Prostate gland (tissue), 2 donors: ENCODE results near the gene BDP1.
"Not testable (repeated sequence)": the region's sequence is repeated elsewhere in the genome, so short reads cannot be mapped to it uniquely, and the experiment has no call there.

ENCODE experiments used
- POLR2A ChIP-seq: fragments of 450-650 bp; IDR thresholded peaks from one replicate; pipeline ENCODE4 v1.6.1; 2016; ENCODE audit warnings: antibody characterized with exemption, mild to moderate bottlenecking
- POLR2AphosphoS5 ChIP-seq: sonication (generic); formaldehyde crosslinking; IDR thresholded peaks from one replicate; pipeline ENCODE4 v1.6.1; 2017; ENCODE audit warnings: antibody characterized with exemption
- TF ChIP-seq, protein P1 (sequence below), 4 experiments: fragments of 200-600 bp in 2 of 4; fragments of 450-650 bp in 2 of 4; sonication (generic) in 2 of 4; IDR thresholded peaks; 1 replicate in 3 of 4; 2 replicates in 1 of 4; pipeline ENCODE4 v1.5.1; 2016 to 2019; ENCODE audit warnings: antibody characterized with exemption in 4 of 4, mild to moderate bottlenecking in 2 of 4, moderate library complexity in 2 of 4

GRCh38 chr5:71445523-71446152, 9.8 kb upstream of the BDP1 start:
- TF ChIP-seq, protein P1, sequence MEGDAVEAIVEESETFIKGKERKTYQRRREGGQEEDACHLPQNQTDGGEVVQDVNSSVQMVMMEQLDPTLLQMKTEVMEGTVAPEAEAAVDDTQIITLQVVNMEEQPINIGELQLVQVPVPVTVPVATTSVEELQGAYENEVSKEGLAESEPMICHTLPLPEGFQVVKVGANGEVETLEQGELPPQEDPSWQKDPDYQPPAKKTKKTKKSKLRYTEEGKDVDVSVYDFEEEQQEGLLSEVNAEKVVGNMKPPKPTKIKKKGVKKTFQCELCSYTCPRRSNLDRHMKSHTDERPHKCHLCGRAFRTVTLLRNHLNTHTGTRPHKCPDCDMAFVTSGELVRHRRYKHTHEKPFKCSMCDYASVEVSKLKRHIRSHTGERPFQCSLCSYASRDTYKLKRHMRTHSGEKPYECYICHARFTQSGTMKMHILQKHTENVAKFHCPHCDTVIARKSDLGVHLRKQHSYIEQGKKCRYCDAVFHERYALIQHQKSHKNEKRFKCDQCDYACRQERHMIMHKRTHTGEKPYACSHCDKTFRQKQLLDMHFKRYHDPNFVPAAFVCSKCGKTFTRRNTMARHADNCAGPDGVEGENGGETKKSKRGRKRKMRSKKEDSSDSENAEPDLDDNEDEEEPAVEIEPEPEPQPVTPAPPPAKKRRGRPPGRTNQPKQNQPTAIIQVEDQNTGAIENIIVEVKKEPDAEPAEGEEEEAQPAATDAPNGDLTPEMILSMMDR (IDR thresholded peaks at IDR 0.05): not testable (repeated sequence)
- TF ChIP-seq POLR2AphosphoS5, POLR2A: not testable (repeated sequence)
